Measurements from ENCODE around the gene FAM210A.

Gene FAM210A

DNA sequence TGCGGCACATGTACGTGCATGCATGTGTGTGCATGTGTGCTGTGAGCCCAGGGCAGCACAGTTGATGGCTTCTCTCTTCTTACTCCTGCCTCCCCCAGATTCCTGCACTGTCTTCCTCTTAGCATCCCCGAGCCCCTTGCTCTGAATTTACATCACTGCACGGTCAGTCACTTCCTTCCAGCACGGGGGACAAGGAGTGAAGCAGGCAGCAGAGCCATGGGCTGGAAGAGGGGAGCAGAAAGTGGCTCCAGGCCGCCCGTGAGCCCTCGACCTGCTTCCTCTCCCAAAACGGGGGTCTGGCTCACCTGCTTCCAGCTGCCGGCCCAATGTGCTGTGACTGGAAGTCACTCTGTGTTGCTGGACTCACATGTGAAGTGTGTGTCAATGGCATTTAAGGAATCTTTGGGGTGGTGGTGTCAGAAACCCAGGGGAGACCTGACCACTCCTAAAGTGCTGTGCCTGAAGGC is 106.1 kb downstream of the FAM210A start:
- Histone ChIP-seq H3K79me1 (ENCODE audit: low read length) (no peaks in the 10 kb centered on the region), H3K79me2 (ENCODE audit: control insufficient read depth, insufficient read depth, low read length, poor library complexity) (no peaks in the 10 kb centered on the region), H2BK5ac (ENCODE audit: low read depth, low read length, poor library complexity) (no peak overlapping the region), H3K4me3 (ENCODE audit: low read depth, low read length) (no peak overlapping the region), H3K36me3 (ENCODE audit: control insufficient read depth in 1 of 2, insufficient read depth in 2 of 2, low read length in 2 of 2) (no peaks in the 10 kb centered on the region), H4K91ac (ENCODE audit: low read depth, low read length) (no peak overlapping the region), H2AFZ (ENCODE audit: insufficient read depth, low read length, poor library complexity) (no peak overlapping the region), H2AK5ac (ENCODE audit: low read length) (no peak overlapping the region), H3K9me3 (ENCODE audit: insufficient read depth, low read depth, low read length) (peaks cover 3% of the 10 kb centered on the region), H4K12ac (ENCODE audit: low read depth, low read length) (no peak overlapping the region), H3K4me1 (ENCODE audit: control insufficient read depth in 1 of 2, insufficient read depth in 2 of 2, low read length in 2 of 2) (no peaks in the 10 kb centered on the region), H3K23ac (ENCODE audit: low read length) (no peak overlapping the region), H4K8ac (ENCODE audit: low read depth, low read length) (no peak overlapping the region), H3K27ac (ENCODE audit: low read depth, low read length) (no peak overlapping the region), H3K4ac (ENCODE audit: low read depth, low read length) (no peak overlapping the region), H2BK12ac (ENCODE audit: low read length) (no peak overlapping the region), H3K9ac (ENCODE audit: low read length) (no peak overlapping the region), H3K4me2 (ENCODE audit: low read length) (no peak overlapping the region), H3K14ac (ENCODE audit: low read length) (no peak overlapping the region), H3K27me3 (ENCODE audit: insufficient read depth, low read length) (no peaks in the 10 kb centered on the region), H3K18ac (ENCODE audit: low read length) (no peak overlapping the region), H2BK120ac (ENCODE audit: insufficient read depth, low read length, poor library complexity) (no peak overlapping the region)
- DNase-seq = no peak
- WGBS (ENCODE audit: extremely low coverage, insufficient coverage, insufficient read length) = no CpG with 5 or more reads among the region's 10 CpGs

DNA sequence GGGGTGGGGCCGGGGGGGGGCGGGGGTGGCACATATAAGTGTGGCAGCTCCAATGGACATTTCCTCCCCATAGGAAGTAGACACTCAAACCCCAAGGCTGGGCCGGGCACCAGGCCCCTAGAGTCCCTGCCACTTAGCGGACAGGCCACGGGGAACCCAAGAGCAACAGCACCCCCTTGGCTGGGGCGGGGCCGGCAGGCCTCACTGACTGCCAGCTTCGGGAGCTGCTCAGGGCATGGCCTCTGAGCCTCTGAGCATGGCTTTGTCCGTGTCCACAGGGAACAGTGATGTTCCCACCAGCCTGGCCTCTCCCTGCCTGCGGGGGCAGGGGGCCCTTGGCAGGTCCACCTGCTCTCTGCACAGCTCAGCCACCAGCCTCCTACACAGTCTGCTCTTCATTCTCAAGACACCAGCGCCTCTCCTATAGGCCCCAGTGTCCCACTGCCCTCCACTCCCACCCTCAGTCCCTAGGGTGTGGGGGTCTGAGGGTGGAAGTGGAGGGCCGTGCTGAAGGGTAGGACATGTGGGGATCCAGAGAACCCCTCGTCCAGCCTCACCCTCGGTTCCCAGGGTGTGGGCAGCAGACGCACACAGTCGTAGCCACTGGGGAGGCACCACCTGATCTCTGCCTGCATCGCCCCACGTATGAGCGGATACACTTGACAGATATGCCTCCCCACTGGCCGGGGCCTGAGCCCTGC is 106.7 kb downstream of the FAM210A start:
- H4K12ac ChIP-seq (ENCODE audit: low read depth, low read length) = no peak overlapping the region
- WGBS (ENCODE audit: extremely low coverage, insufficient coverage, insufficient read length) = no CpG with 5 or more reads among the region's 20 CpGs
- H2AK5ac ChIP-seq (ENCODE audit: low read length) = no peak overlapping the region
- H3K4me1 ChIP-seq (ENCODE audit: control insufficient read depth in 1 of 2, insufficient read depth in 2 of 2, low read length in 2 of 2) = no peaks in the 10 kb centered on the region
- H3K79me1 ChIP-seq (ENCODE audit: low read length) = no peaks in the 10 kb centered on the region
- no peak overlapping the region for H3K23ac ChIP-seq (ENCODE audit: low read length)
- H3K14ac ChIP-seq (ENCODE audit: low read length) = no peak overlapping the region
- no peak for DNase-seq
- no peak overlapping the region for H4K91ac ChIP-seq (ENCODE audit: low read depth, low read length)
- H2BK120ac ChIP-seq (ENCODE audit: insufficient read depth, low read length, poor library complexity) = no peak overlapping the region
- H4K8ac ChIP-seq (ENCODE audit: low read depth, low read length) = no peak overlapping the region
- H3K36me3 ChIP-seq (ENCODE audit: control insufficient read depth in 1 of 2, insufficient read depth in 2 of 2, low read length in 2 of 2) = no peaks in the 10 kb centered on the region
- H3K27ac ChIP-seq (ENCODE audit: low read depth, low read length) = no peak overlapping the region
- H2AFZ ChIP-seq (ENCODE audit: insufficient read depth, low read length, poor library complexity) = no peak overlapping the region
- peaks cover 3% of the 10 kb centered on the region for H3K9me3 ChIP-seq (ENCODE audit: insufficient read depth, low read depth, low read length)
- H3K27me3 ChIP-seq (ENCODE audit: insufficient read depth, low read length) = no peaks in the 10 kb centered on the region
- H2BK5ac ChIP-seq (ENCODE audit: low read depth, low read length, poor library complexity) = no peak overlapping the region
- H3K9ac ChIP-seq (ENCODE audit: low read length) = no peak overlapping the region
- H2BK12ac ChIP-seq (ENCODE audit: low read length) = no peak overlapping the region
- H3K79me2 ChIP-seq (ENCODE audit: control insufficient read depth, insufficient read depth, low read length, poor library complexity) = no peaks in the 10 kb centered on the region
- H3K4me2 ChIP-seq (ENCODE audit: low read length) = no peak overlapping the region
- no peak overlapping the region for H3K18ac ChIP-seq (ENCODE audit: low read length)
- H3K4me3 ChIP-seq (ENCODE audit: low read depth, low read length) = no peak overlapping the region
- H3K4ac ChIP-seq (ENCODE audit: low read depth, low read length) = no peak overlapping the region

DNA sequence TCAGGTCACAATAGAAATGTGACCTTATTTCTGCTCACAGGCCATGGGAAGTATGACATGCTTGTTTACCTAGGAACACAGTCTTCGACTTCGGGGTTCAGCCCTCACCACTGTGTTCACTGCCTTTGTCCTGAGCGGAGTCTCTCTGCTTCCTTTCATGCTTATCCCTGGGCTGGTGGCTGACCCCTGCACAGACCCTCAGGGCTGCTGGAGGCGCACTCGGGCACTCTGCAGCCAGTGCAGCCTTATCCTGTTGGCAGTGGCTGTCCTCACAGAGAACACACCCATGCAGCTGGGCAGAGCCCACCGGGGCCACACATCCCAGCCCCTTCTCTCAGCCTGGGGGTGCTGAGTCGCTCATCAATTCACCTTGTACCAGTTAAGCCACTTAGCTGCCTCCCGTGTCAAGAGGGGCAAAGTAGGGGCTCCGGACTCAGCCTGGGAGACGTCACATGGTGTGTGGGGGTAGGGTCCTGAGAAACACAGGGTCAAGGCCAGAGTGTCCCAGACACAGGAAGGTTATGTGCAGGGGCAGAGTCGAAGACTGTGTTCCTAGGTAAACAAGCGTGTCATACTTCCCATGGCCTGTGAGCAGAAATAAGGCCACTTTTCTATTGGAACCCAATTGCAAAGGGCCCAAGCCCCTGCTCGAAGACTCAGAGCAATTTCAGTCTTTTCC is 107.5 kb downstream of the FAM210A start:
- Histone ChIP-seq H3K18ac (ENCODE audit: low read length) (no peak overlapping the region), H3K4ac (ENCODE audit: low read depth, low read length) (no peak overlapping the region), H2BK5ac (ENCODE audit: low read depth, low read length, poor library complexity) (no peak overlapping the region), H2AFZ (ENCODE audit: insufficient read depth, low read length, poor library complexity) (no peak overlapping the region), H3K9me3 (ENCODE audit: insufficient read depth, low read depth, low read length) (peaks cover 3% of the 10 kb centered on the region), H3K4me2 (ENCODE audit: low read length) (no peak overlapping the region), H3K27ac (ENCODE audit: low read depth, low read length) (no peak overlapping the region), H3K9ac (ENCODE audit: low read length) (no peak overlapping the region), H3K23ac (ENCODE audit: low read length) (no peak overlapping the region), H3K36me3 (ENCODE audit: control insufficient read depth in 1 of 2, insufficient read depth in 2 of 2, low read length in 2 of 2) (no peaks in the 10 kb centered on the region), H3K4me1 (ENCODE audit: control insufficient read depth in 1 of 2, insufficient read depth in 2 of 2, low read length in 2 of 2) (no peaks in the 10 kb centered on the region), H2BK12ac (ENCODE audit: low read length) (no peak overlapping the region), H2AK5ac (ENCODE audit: low read length) (no peak overlapping the region), H3K79me2 (ENCODE audit: control insufficient read depth, insufficient read depth, low read length, poor library complexity) (no peaks in the 10 kb centered on the region), H3K27me3 (ENCODE audit: insufficient read depth, low read length) (no peaks in the 10 kb centered on the region), H3K79me1 (ENCODE audit: low read length) (no peaks in the 10 kb centered on the region), H3K14ac (ENCODE audit: low read length) (no peak overlapping the region), H3K4me3 (ENCODE audit: low read depth, low read length) (no peak overlapping the region), H2BK120ac (ENCODE audit: insufficient read depth, low read length, poor library complexity) (no peak overlapping the region), H4K12ac (ENCODE audit: low read depth, low read length) (no peak overlapping the region), H4K8ac (ENCODE audit: low read depth, low read length) (no peak overlapping the region), H4K91ac (ENCODE audit: low read depth, low read length) (no peak overlapping the region)
- no peak for DNase-seq
- WGBS (ENCODE audit: extremely low coverage, insufficient coverage, insufficient read length) = no CpG with 5 or more reads among the region's 13 CpGs

DNA sequence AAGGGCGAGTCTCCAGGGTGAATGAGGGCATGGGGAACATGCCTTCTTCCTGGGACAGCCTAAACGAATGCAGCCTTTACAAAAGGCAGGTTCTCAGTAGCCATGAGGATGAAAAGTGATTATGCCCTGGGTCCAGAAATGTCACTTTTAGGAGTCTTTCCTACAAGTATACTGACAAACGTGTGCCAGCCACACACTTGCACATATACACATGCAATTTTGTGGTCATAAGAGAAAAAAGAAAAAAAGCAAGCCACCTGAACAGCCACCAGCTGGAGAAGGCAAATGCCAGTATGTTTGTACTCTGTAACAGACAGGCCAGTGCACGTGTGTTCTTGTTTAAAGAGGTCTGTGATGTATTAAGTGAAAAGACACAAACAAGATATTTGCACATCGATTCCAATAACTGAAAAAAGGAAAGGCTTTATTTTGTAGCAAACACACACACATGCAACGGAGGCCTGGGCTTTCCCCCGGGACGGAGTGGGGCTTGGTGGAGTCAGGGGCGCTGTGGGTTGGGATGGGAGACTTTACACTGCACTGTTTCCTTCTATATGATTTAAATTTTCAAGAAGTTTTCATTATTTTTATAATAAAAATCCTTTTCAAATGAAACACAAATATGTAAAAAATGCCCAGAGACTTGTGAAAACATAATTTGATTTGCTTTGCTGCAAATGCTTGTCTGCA is 108.4 kb downstream of the FAM210A start:
- Histone ChIP-seq H4K91ac (ENCODE audit: low read depth, low read length) (no peak overlapping the region), H2AK5ac (ENCODE audit: low read length) (no peak overlapping the region), H3K4me1 (ENCODE audit: control insufficient read depth in 1 of 2, insufficient read depth in 2 of 2, low read length in 2 of 2) (no peaks in the 10 kb centered on the region), H3K4me3 (ENCODE audit: low read depth, low read length) (no peak overlapping the region), H3K9ac (ENCODE audit: low read length) (no peak overlapping the region), H2BK12ac (ENCODE audit: low read length) (no peak overlapping the region), H2BK5ac (ENCODE audit: low read depth, low read length, poor library complexity) (no peak overlapping the region), H4K8ac (ENCODE audit: low read depth, low read length) (no peak overlapping the region), H4K12ac (ENCODE audit: low read depth, low read length) (no peak overlapping the region), H3K14ac (ENCODE audit: low read length) (no peak overlapping the region), H3K36me3 (ENCODE audit: control insufficient read depth in 1 of 2, insufficient read depth in 2 of 2, low read length in 2 of 2) (no peaks in the 10 kb centered on the region), H3K4ac (ENCODE audit: low read depth, low read length) (no peak overlapping the region), H2AFZ (ENCODE audit: insufficient read depth, low read length, poor library complexity) (no peak overlapping the region), H3K9me3 (ENCODE audit: insufficient read depth, low read depth, low read length) (peaks cover 1% of the 10 kb centered on the region), H3K4me2 (ENCODE audit: low read length) (no peak overlapping the region), H3K27me3 (ENCODE audit: insufficient read depth, low read length) (no peaks in the 10 kb centered on the region), H2BK120ac (ENCODE audit: insufficient read depth, low read length, poor library complexity) (no peak overlapping the region), H3K23ac (ENCODE audit: low read length) (no peak overlapping the region), H3K18ac (ENCODE audit: low read length) (no peak overlapping the region), H3K27ac (ENCODE audit: low read depth, low read length) (no peak overlapping the region), H3K79me2 (ENCODE audit: control insufficient read depth, insufficient read depth, low read length, poor library complexity) (no peaks in the 10 kb centered on the region), H3K79me1 (ENCODE audit: low read length) (no peaks in the 10 kb centered on the region)
- WGBS (ENCODE audit: extremely low coverage, insufficient coverage, insufficient read length) = no CpG with 5 or more reads among the region's 9 CpGs
- DNase-seq = no peak
